Smooth muscle cell (in vitro differentiated cells): ENCODE data around the gene CTSC. TPM values are rescaled to one million over a fixed set of nuclear protein-coding genes. Genes with fewer than 3 reads are reported as not detected.
A peak's percentile ranks its signal among the peaks of the same experiment; 100 is the strongest.

Experiments
- DNase-seq: peaks from one replicate; lab custom pipeline; 2025; ENCODE audit not compliant: unreplicated experiment; lab: John Stamatoyannopoulos, UW
- H2AFZ ChIP-seq: fragments of 200-600 bp; sonication (generic); 2 replicates; pipeline ENCODE4 v1.6.0; 2016; ENCODE audit warnings: antibody characterized with exemption, low read depth, mild to moderate bottlenecking
- H3F3A ChIP-seq: fragments of 200-600 bp; sonication (generic); 2 replicates; pipeline ENCODE4 v1.6.0; 2017; ENCODE audit warnings: antibody characterized with exemption, low read depth
- H3K27ac ChIP-seq: fragments of 200-600 bp; sonication (generic); 2 replicates; pipeline ENCODE4 v1.5.1; 2016; ENCODE audit warnings: low read depth, mild to moderate bottlenecking
- H3K27me3 ChIP-seq: fragments of 200-600 bp; sonication (generic); 2 replicates; pipeline ENCODE4 v1.6.1; 2016; ENCODE audit warnings: low read depth, mild to moderate bottlenecking
- H3K36me3 ChIP-seq: fragments of 200-600 bp; sonication (generic); 2 replicates; pipeline ENCODE4 v1.5.1; 2016; ENCODE audit warnings: low read depth
- H3K4me1 ChIP-seq: fragments of 200-600 bp; sonication (generic); 2 replicates; pipeline ENCODE4 v1.5.1; 2016; ENCODE audit warnings: low read depth
- H3K4me2 ChIP-seq: fragments of 200-600 bp; sonication (generic); 2 replicates; pipeline ENCODE4 v1.6.0; 2016; ENCODE audit warnings: mild to moderate bottlenecking
- H3K4me3 ChIP-seq: fragments of 200-600 bp; sonication (generic); 2 replicates; pipeline ENCODE4 v1.5.1; 2016; ENCODE audit warnings: mild to moderate bottlenecking
- H3K79me2 ChIP-seq: fragments of 200-600 bp; sonication (generic); 2 replicates; pipeline ENCODE4 v1.6.0; 2016; ENCODE audit warnings: low read depth, mild to moderate bottlenecking
- H3K9ac ChIP-seq: fragments of 200-600 bp; sonication (generic); 2 replicates; pipeline ENCODE4 v1.6.0; 2016; ENCODE audit warnings: low read depth
- H3K9me3 ChIP-seq: fragments of 200-600 bp; sonication (generic); replicated peaks from 2 replicates; pipeline ENCODE4 v1.5.1; 2016; ENCODE audit warnings: low read depth
- H4K20me1 ChIP-seq: fragments of 200-600 bp; sonication (generic); 2 replicates; pipeline ENCODE4 v1.6.0; 2016; ENCODE audit warnings: low read depth
- CTCF ChIP-seq: fragments of 200-600 bp; sonication (generic); IDR thresholded peaks from 2 replicates; pipeline ENCODE4 v1.5.1; 2017; ENCODE audit warnings: borderline replicate concordance, mild to moderate bottlenecking, antibody characterized with exemption; ENCODE audit not compliant: insufficient read depth, poor library complexity, severe bottlenecking
- WGBS: methylation state at CpG from one replicate; pipeline ENCODE4 v1.1.7; 2016; ENCODE audit warnings: low lambda C conversion rate; 5-methylcytosine and 5-hydroxymethylcytosine counted together
- polyA plus RNA-seq: library from polyadenylated mRNA; unstranded; fragments of >200 nt; fragmentation: Nextera tagmentation; extraction: Ambion mirVana; gene quantifications from 2 replicates; pipeline ENCODE4 v1.2.1, GENCODE V29; 2016
- total RNA-seq: library from RNA; depleted of rRNA; stranded (reverse); fragments of >200 nt; gene quantifications from 2 replicates; pipeline ENCODE4 v1.2.3, GENCODE V29; 2014

Gene CTSC
- total and polyA plus RNA-seq, 2 experiments from 2014 or later: 74.3 to 91.8 TPM

DNA sequence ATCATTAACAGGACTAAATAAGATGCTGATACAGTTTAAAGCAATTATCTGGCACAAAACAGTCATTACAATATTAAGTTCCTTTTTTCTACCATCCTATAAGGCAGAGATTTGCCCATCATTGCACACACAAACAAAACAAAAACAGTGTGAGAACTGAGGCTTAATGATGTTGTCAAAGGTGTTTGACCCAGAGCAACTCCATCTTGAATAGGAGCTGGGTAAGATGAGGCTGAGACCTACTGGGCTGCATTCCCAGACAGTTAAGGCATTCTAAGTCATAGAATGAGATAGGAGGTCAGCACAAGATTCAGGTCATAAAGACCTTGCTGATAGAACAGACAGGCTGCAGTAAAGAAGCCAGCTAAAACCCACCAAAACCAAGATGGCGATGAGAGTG lies 33.2 kb downstream of the CTSC start:
- H3K4me2 ChIP-seq: no peak overlapping the region
- no peaks in the 10 kb centered on the region for H3K36me3 ChIP-seq
- H3F3A ChIP-seq: peaks cover 4% of the 10 kb centered on the region
- no peak for DNase-seq
- WGBS: 100% methylated on average over 1 of the region's 1 CpG
- H3K27me3 ChIP-seq: no peaks in the 10 kb centered on the region
- no peaks in the 10 kb centered on the region for H4K20me1 ChIP-seq
- no peak for TF ChIP-seq CTCF
- H3K4me3 ChIP-seq: no peak overlapping the region
- H3K9ac ChIP-seq: no peak overlapping the region
- H3K27ac ChIP-seq: no peak overlapping the region
- no peaks in the 10 kb centered on the region for H3K4me1 ChIP-seq
- no peak overlapping the region for H2AFZ ChIP-seq
- peaks cover 4% of the 10 kb centered on the region for H3K9me3 ChIP-seq
- no peaks in the 10 kb centered on the region for H3K79me2 ChIP-seq

- H3F3A ChIP-seq: peaks cover 4% of the 10 kb centered on the region
- no peak for DNase-seq
- H3K4me3 ChIP-seq: no peak overlapping the region
- no peak for TF ChIP-seq CTCF
- no peak overlapping the region for H2AFZ ChIP-seq
- H3K36me3 ChIP-seq: no peaks in the 10 kb centered on the region
- no peak overlapping the region for H3K4me2 ChIP-seq
- H3K4me1 ChIP-seq: no peaks in the 10 kb centered on the region
- WGBS: 96% methylated on average over 1 of the region's 1 CpG
- H4K20me1 ChIP-seq: no peaks in the 10 kb centered on the region
- no peaks in the 10 kb centered on the region for H3K27me3 ChIP-seq
- peaks cover 4% of the 10 kb centered on the region for H3K9me3 ChIP-seq
- H3K27ac ChIP-seq: no peak overlapping the region
- H3K9ac ChIP-seq: no peak overlapping the region
- no peaks in the 10 kb centered on the region for H3K79me2 ChIP-seq
Observed at GRCh38 chr11:88303037-88303436, 34.5 kb downstream of the CTSC start.

GRCh38 chr11:88301488-88302140 lies 35.9 kb downstream of the CTSC start:
- Histone ChIP-seq H3K4me3 (no peak overlapping the region), H3K27me3 (no peaks in the 10 kb centered on the region), H3K9ac (no peak overlapping the region), H3K4me2 (peak overlapping the region; percentile 27), H2AFZ (peak overlapping the region; percentile 8), H3K27ac (peak overlapping the region; percentile 67), H3F3A (peaks cover 4% of the 10 kb centered on the region), H3K4me1 (no peaks in the 10 kb centered on the region), H3K9me3 (peaks cover 4% of the 10 kb centered on the region), H4K20me1 (no peaks in the 10 kb centered on the region), H3K36me3 (no peaks in the 10 kb centered on the region), H3K79me2 (no peaks in the 10 kb centered on the region)
- no peak for TF ChIP-seq CTCF
- WGBS: 56% methylated on average over 9 of the region's 9 CpGs
- no peak for DNase-seq
